ENCODE data around the gene TNNC2. TPM values are rescaled to one million over a fixed set of nuclear protein-coding genes. Genes with fewer than 3 reads are reported as not detected.

Gene TNNC2
- polyA plus RNA-seq, 1 experiment: 0.45 TPM

GRCh38 chr20:45826381-45827019, 612 bp downstream of the TNNC2 start:
- no peak for DNase-seq (ENCODE audit: low read depth, low spot score)
- CTCF ChIA-PET: interaction anchor here (0.6 to 1.9 kb wide), 4 partner anchors 10 to 142 kb away, joined by 3 to 5 read pairs (median 4); no protein-coding TSS in a partner anchor
- no peak for TF ChIP-seq CTCF (IDR thresholded peaks at IDR 0.05; ENCODE audit: low read depth, low read length)
- H3K27me3 ChIP-seq (ENCODE audit: control insufficient read depth, insufficient read depth, low read length): peaks cover 14% of the 10 kb centered on the region
- H3K4me3 ChIP-seq (ENCODE audit: low read depth, low read length): no peak overlapping the region
- no peaks in the 10 kb centered on the region; the same call in 1 of the 2 replicates for H3K9me3 ChIP-seq (ENCODE audit: control insufficient read depth, insufficient read depth, low read length)
- POLR2A ChIA-PET: interaction anchor here (0.6 to 1.0 kb wide), 2 partner anchors 13 to 102 kb away, joined by 3 to 5 read pairs; no protein-coding TSS in a partner anchor
- H3K27ac ChIP-seq (ENCODE audit: low read depth, low read length): no peak overlapping the region

- H3K27ac ChIP-seq (ENCODE audit: low read depth, low read length): no peak overlapping the region
- no peaks in the 10 kb centered on the region; the same call in 1 of the 2 replicates for H3K9me3 ChIP-seq (ENCODE audit: control insufficient read depth, insufficient read depth, low read length)
- ChIA-PET POLR2A (no interaction called here), CTCF (interaction anchor here (0.7 to 1.5 kb wide), 6 partner anchors 9 to 137 kb away, joined by 3 to 4 read pairs (median 3); no protein-coding TSS in a partner anchor)
- H3K4me3 ChIP-seq (ENCODE audit: low read depth, low read length): no peak overlapping the region
- TF ChIP-seq CTCF (IDR thresholded peaks at IDR 0.05; ENCODE audit: low read depth, low read length): peak; percentile 37
- peaks cover 14% of the 10 kb centered on the region for H3K27me3 ChIP-seq (ENCODE audit: control insufficient read depth, insufficient read depth, low read length)
- no peak for DNase-seq (ENCODE audit: low read depth, low spot score)
Observed at GRCh38 chr20:45823949-45824835, 2.9 kb downstream of the TNNC2 start.

GRCh38 chr20:45822857-45823256, 4.3 kb downstream of the TNNC2 start:
- Histone ChIP-seq H3K27me3 (ENCODE audit: control insufficient read depth, insufficient read depth, low read length) (peaks cover 14% of the 10 kb centered on the region), H3K4me3 (ENCODE audit: low read depth, low read length) (peak overlapping the region; percentile 22; the same call in 1 of the 2 replicates), H3K27ac (ENCODE audit: low read depth, low read length) (no peak overlapping the region), H3K9me3 (ENCODE audit: control insufficient read depth, insufficient read depth, low read length) (no peaks in the 10 kb centered on the region; the same call in 1 of the 2 replicates)
- ChIA-PET CTCF (interaction anchor here (0.5 to 1.2 kb wide), 3 partner anchors 17 to 386 kb away, joined by 3 to 4 read pairs (median 3); no protein-coding TSS in a partner anchor), POLR2A (interaction anchor here (0.7 to 1.0 kb wide), 3 partner anchors 11 to 474 kb away, joined by 3 to 5 read pairs (median 4); partner anchors contain the start of gene SNX21)
- DNase-seq (ENCODE audit: low read depth, low spot score): no peak
- no peak for TF ChIP-seq CTCF (IDR thresholded peaks at IDR 0.05; ENCODE audit: low read depth, low read length)

GRCh38 chr20:45821947-45822346, 5.2 kb downstream of the TNNC2 start:
- Histone ChIP-seq H3K27ac (ENCODE audit: low read depth, low read length) (no peak overlapping the region), H3K27me3 (ENCODE audit: control insufficient read depth, insufficient read depth, low read length) (peaks cover 14% of the 10 kb centered on the region), H3K9me3 (ENCODE audit: control insufficient read depth, insufficient read depth, low read length) (no peaks in the 10 kb centered on the region; the same call in 1 of the 2 replicates), H3K4me3 (ENCODE audit: low read depth, low read length) (no peak overlapping the region)
- ChIA-PET CTCF (interaction anchor here (0.8 to 1.8 kb wide), 3 partner anchors 23 to 148 kb away, joined by 3 to 5 read pairs (median 3); no protein-coding TSS in a partner anchor), POLR2A (interaction anchor here (1.0 kb wide), 1 partner anchor 12 kb away, joined by 4 read pairs; the partner anchor contains the start of gene SNX21)
- no peak for TF ChIP-seq CTCF (IDR thresholded peaks at IDR 0.05; ENCODE audit: low read depth, low read length)
- DNase-seq (ENCODE audit: low read depth, low spot score): no peak
